ENCODE measurements around the gene PCDH15.

The PCDH15 gene

GRCh38 chr10:54722075-54722474 is 79.0 kb downstream of the PCDH15 start:
- DNase-seq = no peak
- in situ Hi-C loops (cut with MboI; ENCODE audit: low pct_unique_long_range_greater_than_20kb, low sequenced_read_pairs) = no loop called here

GRCh38 chr10:54710918-54711317 is 90.1 kb downstream of the PCDH15 start:
- in situ Hi-C loops (cut with MboI; ENCODE audit: low pct_unique_long_range_greater_than_20kb, low sequenced_read_pairs) = no loop called here
- DNase-seq = no peak

GRCh38 chr10:54708591-54708990 is 92.4 kb downstream of the PCDH15 start:
- DNase-seq = no peak

GRCh38 chr10:54708021-54708420 is 93.0 kb downstream of the PCDH15 start:
- DNase-seq = no peak
- in situ Hi-C loops (cut with MboI; ENCODE audit: low pct_unique_long_range_greater_than_20kb, low sequenced_read_pairs) = no loop called here

More at GRCh38 chr10:54708591-54708990, 92.4 kb downstream of the PCDH15 start:
- in situ Hi-C loops (cut with MboI; ENCODE audit: low pct_unique_long_range_greater_than_20kb, low sequenced_read_pairs) = no loop called here

- in situ Hi-C loops (cut with MboI; ENCODE audit: low pct_unique_long_range_greater_than_20kb, low sequenced_read_pairs) = no loop called here
- DNase-seq = no peak
These were observed 98.2 kb downstream of the PCDH15 start for GRCh38 chr10:54702583-54703485.

GRCh38 chr10:54691331-54691730 is 109.7 kb downstream of the PCDH15 start:
- in situ Hi-C loops (cut with MboI; ENCODE audit: low pct_unique_long_range_greater_than_20kb, low sequenced_read_pairs) = no loop called here

GRCh38 chr10:54682554-54682953 is 118.5 kb downstream of the PCDH15 start:
- in situ Hi-C loops (cut with MboI; ENCODE audit: low pct_unique_long_range_greater_than_20kb, low sequenced_read_pairs) = no loop called here
- DNase-seq = no peak

More at GRCh38 chr10:54691331-54691730, 109.7 kb downstream of the PCDH15 start:
- no peak for DNase-seq

GRCh38 chr10:54681136-54681535 is 119.9 kb downstream of the PCDH15 start:
- in situ Hi-C loops (cut with MboI; ENCODE audit: low pct_unique_long_range_greater_than_20kb, low sequenced_read_pairs) = no loop called here
- DNase-seq = no peak

GRCh38 chr10:54667136-54667535 is 133.9 kb downstream of the PCDH15 start:
- no peak for DNase-seq
- in situ Hi-C loops (cut with MboI; ENCODE audit: low pct_unique_long_range_greater_than_20kb, low sequenced_read_pairs) = no loop called here

GRCh38 chr10:54666192-54666591 is 134.8 kb downstream of the PCDH15 start:
- no peak for DNase-seq
- in situ Hi-C loops (cut with MboI; ENCODE audit: low pct_unique_long_range_greater_than_20kb, low sequenced_read_pairs) = no loop called here

GRCh38 chr10:54665095-54665494 is 135.9 kb downstream of the PCDH15 start:
- in situ Hi-C loops (cut with MboI; ENCODE audit: low pct_unique_long_range_greater_than_20kb, low sequenced_read_pairs) = no loop called here
- no peak for DNase-seq

GRCh38 chr10:54660397-54660796 is 140.6 kb downstream of the PCDH15 start:
- in situ Hi-C loops (cut with MboI; ENCODE audit: low pct_unique_long_range_greater_than_20kb, low sequenced_read_pairs) = no loop called here
- DNase-seq = no peak

- in situ Hi-C loops (cut with MboI; ENCODE audit: low pct_unique_long_range_greater_than_20kb, low sequenced_read_pairs) = no loop called here
- no peak for DNase-seq
These were observed 144.4 kb downstream of the PCDH15 start for GRCh38 chr10:54656643-54657042.

- in situ Hi-C loops (cut with MboI; ENCODE audit: low pct_unique_long_range_greater_than_20kb, low sequenced_read_pairs) = no loop called here
These were observed 147.5 kb downstream of the PCDH15 start for GRCh38 chr10:54653518-54653917.

GRCh38 chr10:54650547-54650946 is 150.5 kb downstream of the PCDH15 start:
- no peak for DNase-seq
- in situ Hi-C loops (cut with MboI; ENCODE audit: low pct_unique_long_range_greater_than_20kb, low sequenced_read_pairs) = no loop called here

More at GRCh38 chr10:54653518-54653917, 147.5 kb downstream of the PCDH15 start:
- DNase-seq = no peak

GRCh38 chr10:54622017-54622416 is 179.0 kb downstream of the PCDH15 start:
- in situ Hi-C loops (cut with MboI; ENCODE audit: low pct_unique_long_range_greater_than_20kb, low sequenced_read_pairs) = no loop called here
- DNase-seq = no peak

GRCh38 chr10:54620352-54620751 is 180.7 kb downstream of the PCDH15 start:
- no peak for DNase-seq
- in situ Hi-C loops (cut with MboI; ENCODE audit: low pct_unique_long_range_greater_than_20kb, low sequenced_read_pairs) = no loop called here

- DNase-seq = no peak
These were observed 187.0 kb downstream of the PCDH15 start for GRCh38 chr10:54614072-54614471.

GRCh38 chr10:54613162-54613561 is 187.9 kb downstream of the PCDH15 start:
- in situ Hi-C loops (cut with MboI; ENCODE audit: low pct_unique_long_range_greater_than_20kb, low sequenced_read_pairs) = no loop called here
- no peak for DNase-seq

More at GRCh38 chr10:54614072-54614471, 187.0 kb downstream of the PCDH15 start:
- in situ Hi-C loops (cut with MboI; ENCODE audit: low pct_unique_long_range_greater_than_20kb, low sequenced_read_pairs) = no loop called here

GRCh38 chr10:54609423-54609822 is 191.6 kb downstream of the PCDH15 start:
- DNase-seq = no peak
- in situ Hi-C loops (cut with MboI; ENCODE audit: low pct_unique_long_range_greater_than_20kb, low sequenced_read_pairs) = no loop called here

- DNase-seq = no peak
- in situ Hi-C loops (cut with MboI; ENCODE audit: low pct_unique_long_range_greater_than_20kb, low sequenced_read_pairs) = no loop called here
These were observed 193.0 kb downstream of the PCDH15 start for GRCh38 chr10:54607983-54608382.
